GM18508 (cell line): Measurements from ENCODE around the gene SUSD3.

ENCODE experiments used
- ATAC-seq: cut with Tn5 transposase; IDR thresholded peaks from one replicate; pipeline ENCODE4 v1.9.1; 2021; ENCODE audit warnings: moderate number of reproducible peaks; ENCODE audit not compliant: insufficient read depth, unreplicated experiment

The SUSD3 gene

GRCh38 chr9:93071464-93071863, 13.0 kb downstream of the SUSD3 start:
- ATAC-seq: no peak

- ATAC-seq: no peak
Measured at GRCh38 chr9:93072383-93072795, 13.9 kb downstream of the SUSD3 start.

DNA sequence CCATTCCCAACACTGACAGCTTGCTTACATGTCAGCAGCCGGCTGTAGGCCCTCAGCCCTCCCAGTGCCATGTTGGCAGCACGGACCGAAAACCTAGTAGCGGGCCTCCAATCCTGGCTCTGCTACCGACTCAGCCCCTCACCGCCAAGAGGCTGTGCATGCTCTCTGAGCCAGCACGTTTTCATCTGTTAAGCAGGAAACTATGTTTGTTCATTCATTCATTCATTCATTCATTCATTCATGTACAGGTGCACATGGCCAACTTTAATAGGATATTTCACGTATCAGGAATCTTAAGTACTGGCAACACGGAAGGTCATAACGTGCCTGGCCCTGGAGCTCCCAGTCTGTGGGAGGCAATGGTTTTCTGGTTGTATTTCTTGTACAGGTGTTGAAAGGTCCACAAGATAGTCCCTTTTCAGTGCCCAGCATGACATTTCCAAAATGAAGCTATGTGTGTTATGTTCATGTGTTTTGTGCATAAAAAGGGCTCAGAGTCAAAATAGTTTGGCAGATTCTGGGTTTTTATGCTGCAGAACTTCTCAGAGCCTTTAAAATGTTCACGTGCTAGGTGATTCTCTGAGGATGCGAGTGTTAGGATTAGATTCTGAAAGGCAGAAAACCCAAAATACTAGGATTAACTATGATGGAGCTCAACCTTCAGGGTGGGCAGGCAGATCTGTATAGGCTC, 17.7 kb downstream of the SUSD3 start:
- no peak for ATAC-seq

DNA sequence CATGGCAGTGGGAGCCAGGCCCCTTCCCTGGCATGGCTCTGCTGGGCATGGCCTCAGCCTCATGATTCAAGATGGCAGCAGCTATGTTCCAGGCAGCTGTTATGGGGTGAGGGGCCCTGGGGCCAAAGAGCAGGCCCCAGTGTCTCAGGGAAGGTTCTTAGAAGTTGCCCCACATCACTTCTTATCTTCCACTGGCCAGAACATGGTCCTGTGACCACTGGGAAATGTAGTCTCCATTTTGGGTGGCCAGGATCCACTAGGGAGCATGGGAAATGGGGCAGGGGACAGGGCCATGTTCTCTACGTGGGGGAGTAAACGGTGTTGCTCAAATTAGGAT, 18.3 kb downstream of the SUSD3 start:
- no peak for ATAC-seq

GRCh38 chr9:93077367-93077766, 18.9 kb downstream of the SUSD3 start:
- ATAC-seq: no peak

DNA sequence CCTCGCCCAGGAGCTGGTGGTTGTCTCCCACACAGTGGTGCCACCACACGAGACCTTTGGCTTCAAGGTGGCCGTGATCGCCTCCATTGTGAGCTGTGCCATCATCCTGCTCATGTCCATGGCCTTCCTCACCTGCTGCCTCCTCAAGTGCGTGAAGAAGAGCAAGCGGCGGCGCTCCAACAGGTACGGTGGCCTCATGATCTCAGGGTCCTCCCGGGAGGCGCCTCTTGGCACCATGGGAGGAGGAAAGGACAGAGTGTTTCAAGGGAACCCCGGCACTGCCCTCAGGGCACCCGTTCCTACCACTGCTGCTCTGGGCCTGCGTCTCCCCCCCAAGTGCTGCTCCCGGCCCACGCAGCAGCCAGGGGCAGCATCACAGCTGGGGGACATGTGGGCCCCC, 19.3 kb downstream of the SUSD3 start:
- no peak for ATAC-seq

DNA sequence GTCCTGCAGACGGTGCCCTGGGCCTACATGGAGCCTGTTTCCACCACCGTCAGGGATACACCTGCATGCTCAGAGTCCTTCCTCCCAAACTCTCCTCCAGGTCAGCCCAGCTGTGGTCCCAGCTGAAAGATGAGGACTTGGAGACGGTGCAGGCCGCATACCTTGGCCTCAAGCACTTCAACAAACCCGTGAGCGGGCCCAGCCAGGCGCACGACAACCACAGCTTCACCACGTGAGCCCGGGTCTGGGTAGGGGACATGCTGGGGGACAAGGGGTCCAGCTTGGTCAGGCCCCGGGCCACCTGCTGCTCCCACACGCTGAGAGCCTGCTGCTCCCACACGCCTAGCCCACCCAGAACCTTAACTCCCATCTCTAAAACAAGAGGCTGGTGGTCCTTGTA, 20.9 kb downstream of the SUSD3 start:
- ATAC-seq: no peak

DNA sequence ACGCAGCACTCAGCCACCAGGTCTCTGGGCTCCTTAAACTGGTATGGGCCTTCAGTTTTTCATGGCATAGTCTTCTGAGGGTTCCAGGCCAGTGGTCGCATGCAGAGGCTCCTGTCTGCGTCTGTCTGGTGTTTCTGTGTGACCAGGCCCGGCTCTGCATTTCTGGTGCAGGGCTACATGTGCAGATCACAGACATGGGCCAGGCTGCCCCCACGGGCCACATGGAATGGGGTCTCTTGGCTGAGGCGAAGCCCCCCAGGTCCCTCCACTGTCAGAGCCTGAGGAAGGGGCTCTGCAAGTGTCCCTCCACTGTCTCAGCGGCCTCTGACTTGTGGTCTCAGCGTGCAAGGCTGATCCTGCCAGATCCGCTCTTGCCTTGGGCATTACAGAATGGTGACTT, 21.9 kb downstream of the SUSD3 start:
- ATAC-seq: no peak

DNA sequence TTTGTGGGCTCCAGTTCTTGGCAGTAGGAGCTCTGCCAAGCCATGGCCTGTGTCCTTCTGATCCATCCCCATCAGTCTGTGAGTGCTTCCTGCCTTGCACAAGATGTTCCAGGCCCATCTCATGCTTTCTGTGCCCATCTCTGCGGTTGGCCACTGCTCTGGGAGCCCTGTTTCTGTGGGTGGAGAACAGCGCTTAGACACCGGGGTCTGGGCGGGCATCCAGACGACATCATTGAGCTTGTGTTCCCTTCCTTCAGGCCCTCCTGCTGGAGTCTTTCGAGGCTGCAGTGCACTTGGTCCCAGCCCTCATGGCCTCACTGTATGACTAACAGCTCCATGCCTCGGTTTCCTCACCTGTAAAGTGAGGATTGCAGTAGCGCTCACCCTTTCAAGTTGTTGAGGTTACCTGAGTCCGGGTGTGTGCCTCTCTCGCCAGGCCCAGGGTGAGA, 22.6 kb downstream of the SUSD3 start:
- ATAC-seq: no peak

DNA sequence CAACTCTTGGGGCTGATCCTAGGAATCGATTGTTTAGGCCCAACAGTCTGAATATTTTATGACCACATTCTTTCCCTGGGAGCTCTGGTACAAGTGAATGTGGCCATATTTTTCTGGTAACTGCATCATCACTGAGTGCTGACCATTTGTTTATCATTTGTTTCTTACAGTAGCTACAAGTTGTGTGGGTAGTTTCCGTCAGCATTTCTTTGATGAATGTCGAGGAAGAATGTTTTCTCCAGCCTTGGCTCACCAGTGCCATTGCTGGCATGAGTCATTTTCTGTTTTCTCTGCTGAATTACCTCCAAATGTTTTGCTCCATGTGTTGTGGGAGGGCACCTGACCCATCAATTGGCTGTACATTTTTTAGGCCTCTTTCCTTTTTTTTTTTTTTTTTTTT, 23.4 kb downstream of the SUSD3 start:
- ATAC-seq: no peak

DNA sequence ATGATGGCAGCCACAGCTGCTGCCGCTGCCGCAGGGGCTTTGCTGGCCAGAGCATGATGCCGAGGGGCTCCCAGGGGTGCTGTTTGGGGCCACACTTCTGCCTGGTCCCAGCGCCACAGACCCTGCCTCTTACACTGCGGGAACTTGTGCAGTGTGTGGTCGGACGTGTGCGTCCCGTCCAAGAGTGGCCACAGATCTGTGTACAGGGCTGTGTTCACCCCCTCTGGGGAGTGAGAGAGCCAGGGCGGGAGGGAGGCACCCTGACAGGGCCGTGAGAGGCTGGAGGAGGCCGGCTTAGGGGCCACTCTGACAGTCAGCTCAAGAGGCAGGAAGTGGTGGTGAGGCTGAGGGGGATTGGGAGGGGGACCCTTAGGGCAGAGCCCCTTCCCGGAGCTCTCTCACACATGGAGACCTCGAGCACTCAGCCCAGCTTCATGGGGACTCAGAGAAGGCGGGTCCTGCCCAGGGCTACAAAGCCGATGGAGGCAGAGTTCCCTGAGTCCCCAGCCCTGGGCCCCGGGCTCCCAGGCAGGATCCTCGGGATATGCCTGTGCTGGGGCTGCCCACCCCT, 24.4 kb downstream of the SUSD3 start:
- no peak for ATAC-seq

DNA sequence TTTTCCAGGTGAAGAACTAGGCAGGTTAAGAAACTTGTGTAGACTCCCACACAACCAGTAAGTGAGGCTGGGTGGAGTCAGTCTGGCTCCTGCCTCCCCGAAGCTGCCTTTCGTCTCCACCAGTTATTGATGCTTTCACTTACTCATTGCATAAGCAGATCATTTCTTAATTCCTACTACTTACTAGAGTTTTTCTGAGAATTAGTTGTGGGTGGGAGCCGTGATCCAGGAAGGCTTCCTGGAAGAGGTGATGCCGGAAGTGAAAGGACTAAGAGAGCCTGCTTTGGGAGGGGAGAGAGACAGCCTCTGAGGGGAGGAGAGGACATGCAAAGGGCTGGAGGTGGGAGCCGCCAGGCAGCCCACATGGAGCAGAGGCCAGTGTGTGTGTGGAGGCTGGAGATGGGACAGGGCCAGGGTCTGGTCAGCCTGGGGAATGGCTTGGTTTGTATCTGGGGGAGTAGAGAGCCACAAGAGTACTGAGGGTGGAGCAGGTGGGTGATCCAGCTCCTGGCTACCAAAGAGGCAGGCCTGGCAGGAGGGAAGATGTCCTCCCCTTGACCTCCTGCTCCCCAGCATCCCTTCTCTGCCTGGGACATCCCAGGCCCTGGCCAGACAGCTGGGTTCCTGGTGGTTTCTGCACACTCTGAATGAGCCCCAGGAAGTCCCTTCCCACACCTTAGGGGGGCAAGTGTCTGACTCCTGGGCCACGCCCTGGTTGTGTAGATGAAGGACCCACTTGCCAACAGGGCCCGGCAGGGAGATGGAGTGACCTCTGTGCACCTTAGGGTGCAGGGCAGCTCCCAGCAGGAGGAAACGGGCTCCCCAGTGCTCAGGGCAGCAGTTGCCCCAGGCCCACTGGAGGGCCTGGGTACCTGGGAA, 25.3 kb downstream of the SUSD3 start:
- ATAC-seq: no peak

DNA sequence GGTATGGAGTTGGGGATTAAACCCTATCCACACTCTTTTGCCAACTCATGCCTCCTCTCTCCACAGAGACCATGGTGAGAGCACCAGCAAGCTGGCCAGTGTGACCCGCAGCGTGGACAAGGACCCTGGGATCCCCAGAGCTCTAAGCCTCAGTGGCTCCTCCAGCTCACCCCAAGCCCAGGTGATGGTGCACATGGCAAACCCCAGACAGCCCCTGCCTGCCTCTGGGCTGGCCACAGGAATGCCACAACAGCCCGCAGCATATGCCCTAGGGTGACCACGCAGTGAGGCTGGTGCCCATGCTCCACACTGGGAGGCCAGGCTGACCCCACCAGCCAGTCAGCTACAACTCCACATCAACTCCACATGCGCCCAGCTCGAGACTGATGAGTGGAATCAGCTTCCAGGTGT, 26.0 kb downstream of the SUSD3 start:
- no peak for ATAC-seq

DNA sequence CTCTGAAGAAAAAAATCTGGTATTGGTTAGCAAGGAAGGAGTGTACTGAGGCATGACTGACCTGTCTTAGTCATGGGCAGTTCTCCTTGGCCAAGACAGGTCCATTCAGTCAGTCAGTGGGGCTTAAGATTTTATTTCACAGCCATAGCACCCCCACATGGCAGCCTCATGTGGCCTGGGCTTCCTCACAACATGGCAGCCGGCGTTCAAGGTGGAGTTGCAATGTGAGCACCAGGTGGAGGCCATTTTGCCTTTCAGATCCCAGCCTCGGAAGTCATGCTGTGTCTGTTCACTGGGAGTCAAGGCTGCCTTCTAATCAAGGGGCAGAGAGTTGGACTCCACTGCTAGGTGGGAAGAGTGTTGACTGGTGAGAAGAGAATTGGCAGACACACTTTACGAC, 27.2 kb downstream of the SUSD3 start:
- ATAC-seq: no peak

DNA sequence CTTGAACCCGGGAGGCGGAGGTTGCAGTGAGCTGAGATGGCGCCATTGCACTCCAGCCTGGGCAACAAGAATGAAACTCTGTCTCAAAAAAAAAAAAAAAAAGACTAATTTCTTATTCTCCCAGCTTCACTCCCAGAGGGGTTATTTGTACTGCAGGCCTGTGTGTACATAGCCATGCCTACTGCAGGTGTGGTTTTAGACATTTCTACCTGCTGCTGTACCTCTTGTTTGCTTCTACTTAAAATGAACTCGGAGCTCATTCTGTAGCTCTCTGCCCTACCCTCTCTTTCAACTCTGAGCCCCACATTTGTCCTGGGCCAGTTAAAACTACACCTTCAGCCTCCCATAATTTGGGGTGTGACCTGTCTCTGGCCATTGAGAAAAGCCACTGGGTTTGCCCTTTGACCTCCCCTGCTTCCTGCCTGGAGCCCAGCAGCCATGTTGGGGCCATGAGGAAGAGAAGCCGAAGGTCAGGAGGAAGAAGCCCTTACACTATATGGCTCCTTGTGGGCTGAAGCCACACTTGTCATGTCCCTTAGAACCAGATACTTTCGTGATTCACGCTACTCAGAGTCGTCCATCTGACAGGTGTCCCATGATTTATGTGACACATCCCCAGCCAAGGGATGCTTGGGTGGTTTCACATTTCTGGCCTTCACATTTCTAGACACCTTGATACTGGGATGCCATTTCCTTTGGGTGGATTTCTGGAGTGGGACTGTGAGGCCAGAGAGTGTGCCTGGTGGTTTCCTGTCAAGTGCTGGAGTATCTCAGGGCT, 28.1 kb downstream of the SUSD3 start:
- ATAC-seq: no peak

DNA sequence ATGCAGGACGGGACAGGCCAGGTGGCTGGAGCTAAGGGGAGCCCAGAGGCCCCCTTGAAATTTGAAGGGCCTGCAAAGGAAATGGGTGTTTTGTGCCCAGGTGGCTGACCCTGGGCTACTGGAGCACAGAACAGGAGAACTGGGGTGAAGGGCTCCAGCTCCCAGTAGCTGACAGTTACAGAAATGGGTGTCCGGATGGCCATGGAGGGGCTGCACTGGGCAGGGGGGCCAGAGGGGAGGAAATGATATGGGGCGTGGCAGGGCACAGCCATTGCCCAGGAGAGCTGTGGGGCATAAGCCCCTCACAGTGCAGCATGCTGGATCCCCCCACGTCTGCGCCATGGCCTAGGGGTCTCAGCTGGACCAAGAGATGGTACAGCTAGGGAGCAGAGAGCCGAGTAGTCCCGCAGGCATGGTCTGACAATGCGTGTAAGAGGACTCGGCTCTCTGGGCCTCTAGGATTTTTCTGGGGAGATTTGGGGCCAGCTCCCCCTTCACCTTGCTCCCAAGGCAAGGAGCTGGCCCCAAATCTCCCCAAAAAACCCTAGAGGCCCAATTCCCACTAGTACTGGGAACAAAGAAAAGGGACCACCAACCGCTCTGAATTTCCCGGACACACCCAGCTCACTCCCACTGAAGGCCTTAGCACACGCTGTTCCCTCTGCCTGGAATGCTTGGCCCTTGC, 29.6 kb downstream of the SUSD3 start:
- ATAC-seq: no peak

GRCh38 chr9:93088656-93089015, 30.1 kb downstream of the SUSD3 start:
- ATAC-seq: no peak

GRCh38 chr9:93089024-93089423, 30.5 kb downstream of the SUSD3 start:
- no peak for ATAC-seq

- no peak for ATAC-seq
Measured at GRCh38 chr9:93089481-93089991, 31.0 kb downstream of the SUSD3 start.

GRCh38 chr9:93090091-93090655, 31.7 kb downstream of the SUSD3 start:
- ATAC-seq: no peak
